Measurements from ENCODE around the gene STAT6.
"Not testable (repeated sequence)": the region's sequence is repeated elsewhere in the genome, so short reads cannot be mapped to it uniquely, and the experiment has no call there.

Gene STAT6

DNA sequence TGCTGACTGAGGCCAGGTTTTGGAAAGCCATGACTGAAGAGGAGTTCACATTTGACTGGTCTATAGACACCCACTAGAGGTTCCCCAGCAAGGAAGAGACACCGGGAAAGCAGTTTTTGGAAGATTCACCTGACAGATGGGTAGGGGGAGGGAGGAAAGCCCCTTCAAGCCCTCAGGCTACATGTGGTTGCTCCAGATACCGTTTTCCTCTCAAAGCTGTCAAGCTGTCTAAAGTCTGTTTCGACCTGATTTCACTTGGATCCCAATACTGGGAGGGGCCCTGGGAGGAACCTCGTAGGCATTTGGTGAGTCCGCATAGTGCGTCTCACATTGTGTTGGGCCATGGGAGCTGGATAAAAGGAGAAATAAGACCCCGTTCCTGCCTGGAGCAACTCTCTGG is 15.4 kb upstream of the STAT6 start:
- no peak for DNase-seq

DNA sequence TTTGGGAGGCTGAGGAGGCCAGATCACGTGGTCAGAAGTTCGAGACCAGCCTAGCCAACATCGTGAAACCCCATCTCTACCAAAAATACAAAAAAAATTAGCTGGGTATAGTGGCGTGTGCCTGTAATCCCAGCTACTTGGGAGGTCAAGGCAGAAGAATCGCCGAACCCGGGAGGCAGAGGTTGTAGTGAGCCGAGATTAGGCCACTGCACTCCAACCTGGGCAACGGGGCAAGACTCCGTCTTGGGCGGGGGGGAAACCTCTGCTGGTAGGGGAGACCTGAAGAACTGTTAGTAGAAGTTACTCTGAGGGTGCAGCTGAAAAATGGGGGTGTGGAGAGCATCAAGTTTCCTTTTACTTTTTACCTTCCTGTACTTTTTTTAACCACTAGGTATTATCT is 14.9 kb upstream of the STAT6 start:
- no peak for DNase-seq

DNA sequence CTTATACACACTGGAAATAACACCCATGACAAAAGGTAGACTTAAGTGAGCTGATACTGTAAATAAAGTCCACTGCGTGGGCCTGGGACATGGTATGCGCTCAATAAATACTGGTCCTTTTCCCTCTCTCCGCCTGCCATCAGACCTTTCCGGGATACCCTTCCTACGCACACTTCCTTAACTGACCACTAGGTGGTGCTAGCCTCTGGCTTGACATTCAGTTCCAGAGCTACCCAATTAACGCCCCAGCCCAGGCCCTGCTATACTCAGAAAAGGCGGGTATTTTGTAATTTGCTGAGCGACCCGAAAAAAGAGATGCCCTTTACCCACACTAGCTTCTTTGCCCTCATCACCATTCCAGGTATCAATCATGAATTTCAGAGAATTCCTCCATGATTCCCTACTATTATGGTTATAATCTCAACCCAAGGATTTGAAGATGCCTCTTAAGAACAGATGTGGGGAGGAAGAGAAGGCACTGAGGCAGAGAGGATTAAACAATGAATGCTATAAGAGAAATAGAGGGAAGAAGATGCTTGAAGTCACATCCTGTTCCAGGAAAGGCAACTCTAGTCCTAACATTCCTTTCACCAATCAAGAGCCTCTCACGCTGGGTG is 13.2 kb upstream of the STAT6 start:
- DNase-seq, result peak; percentile 79 to 85

DNA sequence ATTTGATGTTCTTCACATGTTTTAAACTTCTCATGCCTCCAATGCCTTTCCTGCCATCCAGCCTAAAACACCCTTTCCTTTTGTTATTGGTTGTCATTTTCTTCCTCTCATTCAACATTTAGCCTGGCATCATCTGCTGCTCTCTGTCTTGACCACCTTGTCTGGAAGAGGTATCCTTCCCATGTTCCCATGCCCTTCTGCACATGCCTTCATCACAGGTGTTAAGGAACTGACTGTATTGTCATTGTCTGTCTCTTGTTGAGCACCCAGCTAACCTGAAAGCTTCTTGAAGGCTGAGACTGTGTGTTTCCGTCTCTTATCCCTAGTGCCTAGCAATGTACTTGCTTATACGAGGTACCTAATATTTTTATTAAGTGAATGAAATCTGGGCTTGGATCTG is 12.7 kb upstream of the STAT6 start:
- no peak for DNase-seq

GRCh38 chr12:57120718-57121117 is 9.6 kb upstream of the STAT6 start:
- not testable (repeated sequence) for DNase-seq

DNA sequence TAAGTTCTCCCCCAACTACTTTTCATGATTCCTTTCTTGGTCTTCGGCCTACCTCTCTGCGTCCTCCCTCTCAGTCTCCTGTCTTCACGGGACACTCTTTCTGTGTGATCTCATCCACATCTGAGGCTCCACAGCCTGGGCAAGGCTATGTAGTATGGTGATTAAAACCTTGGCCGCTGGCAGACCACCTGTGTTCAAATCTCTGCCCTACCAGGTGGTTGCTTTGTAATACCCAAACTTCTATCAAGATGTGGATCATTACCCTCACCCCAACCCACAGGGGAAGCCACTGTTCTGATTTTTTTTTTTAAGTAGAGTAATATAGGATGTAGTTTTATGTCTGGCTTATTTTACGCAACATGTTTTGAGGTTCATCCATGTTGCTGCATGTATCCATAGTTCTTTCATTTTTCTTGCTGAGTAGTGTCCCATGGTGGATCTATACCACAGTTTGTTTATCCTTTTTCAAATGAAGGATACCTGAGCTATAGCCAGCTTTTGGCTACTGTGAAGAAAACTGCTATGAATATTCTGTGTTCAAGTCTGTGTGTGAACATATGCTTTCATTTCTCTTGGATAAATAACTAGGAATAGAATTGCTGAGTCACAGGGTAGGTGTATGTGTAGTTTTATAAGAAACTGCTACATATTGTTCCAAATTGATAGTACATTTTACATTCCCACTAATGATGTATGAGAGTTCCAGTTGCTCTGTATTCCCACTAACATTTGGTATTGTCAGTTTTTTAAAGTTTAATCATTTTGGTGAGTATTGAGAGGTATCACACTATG is 8.3 kb upstream of the STAT6 start:
- DNase-seq, result no peak

DNA sequence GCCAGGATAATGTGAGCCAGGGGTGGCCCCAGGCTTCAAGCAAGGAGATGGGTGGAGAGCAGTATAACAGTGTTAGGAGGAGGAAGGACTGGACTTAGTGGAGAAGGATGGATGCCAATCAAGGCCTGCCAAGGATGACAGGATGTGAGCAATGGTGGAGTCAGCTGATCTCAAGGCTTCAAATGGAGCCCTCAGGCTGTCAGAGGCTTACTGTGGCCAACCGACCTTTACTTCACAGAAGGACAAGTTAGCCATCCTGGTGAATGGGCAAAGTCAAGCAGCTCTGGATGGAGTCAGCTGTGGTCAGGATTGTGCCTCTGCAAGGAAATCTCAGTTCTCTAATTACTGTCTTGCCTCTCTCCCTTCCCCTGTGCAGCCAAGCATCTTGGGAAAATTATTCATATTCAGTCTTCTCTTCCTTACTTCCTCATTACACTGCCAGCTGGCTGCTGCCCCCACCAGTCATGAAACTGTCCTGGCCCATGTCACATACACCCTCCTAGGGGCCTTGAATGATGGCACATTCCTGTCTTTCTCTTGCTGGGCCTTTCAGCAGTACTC is 7.6 kb upstream of the STAT6 start:
- DNase-seq, result peak in 1 of 2 donors; percentile 31

DNA sequence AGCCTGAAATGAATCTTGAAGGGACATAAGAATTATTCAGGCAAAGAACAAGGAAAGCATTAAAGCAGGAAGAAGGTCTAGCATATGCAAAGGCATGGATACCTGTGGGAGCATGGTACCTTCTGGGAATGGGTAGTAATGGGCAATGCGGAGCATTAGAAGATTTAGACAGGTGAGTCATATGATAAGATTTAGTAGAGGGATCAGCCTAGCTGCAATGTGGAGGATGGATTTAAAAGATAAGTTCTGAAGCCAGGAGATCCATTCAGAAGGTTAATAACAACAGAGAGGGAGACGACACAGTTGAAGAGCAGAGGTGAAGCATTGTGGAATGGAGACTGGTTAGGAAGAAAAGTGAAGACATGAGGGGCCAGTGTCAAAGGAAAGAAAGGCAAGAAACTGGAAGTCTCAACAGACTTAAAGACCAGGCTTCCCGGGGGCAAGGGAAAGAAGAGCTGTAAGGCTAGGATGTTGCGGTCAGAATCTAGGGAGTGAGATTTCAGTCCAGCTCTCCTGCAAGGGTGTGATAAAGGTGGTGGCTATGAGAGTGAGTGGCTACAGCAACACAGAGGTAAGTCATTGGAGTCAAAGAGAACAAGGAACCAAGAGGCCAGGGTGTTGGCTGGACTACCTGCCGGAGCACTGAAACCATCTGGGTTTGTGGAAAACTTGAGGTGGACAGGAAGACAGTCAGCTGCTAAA is 5.6 kb upstream of the STAT6 start:
- no peak for DNase-seq

DNA sequence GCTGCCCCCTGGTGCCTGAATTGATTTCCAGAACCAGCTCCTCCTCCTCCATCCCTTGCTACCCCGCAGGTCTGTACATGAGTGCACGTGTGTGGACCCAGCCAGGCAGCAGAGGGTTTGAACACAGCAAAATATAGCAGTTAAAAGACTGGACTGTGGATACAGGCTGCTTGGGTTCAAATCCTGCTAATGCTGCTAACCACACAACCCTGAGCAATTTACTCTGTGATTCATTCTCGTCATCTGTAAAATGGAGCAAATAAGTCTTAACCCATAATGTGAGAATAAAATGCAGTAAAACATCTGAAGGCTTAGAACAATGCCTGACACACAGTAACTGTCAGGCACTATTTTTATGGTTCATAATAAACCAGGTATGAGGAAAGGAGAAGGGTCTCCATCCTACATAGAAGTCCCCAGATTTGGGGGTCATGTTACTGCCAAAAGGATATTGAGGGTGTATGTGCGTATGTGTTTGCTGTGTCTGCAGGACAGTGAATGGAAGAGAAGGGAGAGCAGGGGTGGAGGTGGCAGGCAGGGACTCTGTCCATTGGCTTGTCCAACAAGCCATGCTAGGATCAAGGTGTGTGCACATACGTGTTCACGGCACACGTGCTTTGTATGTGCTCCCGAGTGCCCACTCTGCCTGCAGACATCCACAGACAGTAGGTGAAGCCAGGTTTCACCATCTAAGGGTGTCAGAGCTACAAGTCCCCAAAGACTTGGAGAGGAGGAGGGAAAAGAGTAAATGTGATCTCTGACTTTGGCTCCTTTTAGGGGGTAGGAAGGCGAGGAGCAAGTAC is 1.5 kb upstream of the STAT6 start:
- no peak for DNase-seq

DNA sequence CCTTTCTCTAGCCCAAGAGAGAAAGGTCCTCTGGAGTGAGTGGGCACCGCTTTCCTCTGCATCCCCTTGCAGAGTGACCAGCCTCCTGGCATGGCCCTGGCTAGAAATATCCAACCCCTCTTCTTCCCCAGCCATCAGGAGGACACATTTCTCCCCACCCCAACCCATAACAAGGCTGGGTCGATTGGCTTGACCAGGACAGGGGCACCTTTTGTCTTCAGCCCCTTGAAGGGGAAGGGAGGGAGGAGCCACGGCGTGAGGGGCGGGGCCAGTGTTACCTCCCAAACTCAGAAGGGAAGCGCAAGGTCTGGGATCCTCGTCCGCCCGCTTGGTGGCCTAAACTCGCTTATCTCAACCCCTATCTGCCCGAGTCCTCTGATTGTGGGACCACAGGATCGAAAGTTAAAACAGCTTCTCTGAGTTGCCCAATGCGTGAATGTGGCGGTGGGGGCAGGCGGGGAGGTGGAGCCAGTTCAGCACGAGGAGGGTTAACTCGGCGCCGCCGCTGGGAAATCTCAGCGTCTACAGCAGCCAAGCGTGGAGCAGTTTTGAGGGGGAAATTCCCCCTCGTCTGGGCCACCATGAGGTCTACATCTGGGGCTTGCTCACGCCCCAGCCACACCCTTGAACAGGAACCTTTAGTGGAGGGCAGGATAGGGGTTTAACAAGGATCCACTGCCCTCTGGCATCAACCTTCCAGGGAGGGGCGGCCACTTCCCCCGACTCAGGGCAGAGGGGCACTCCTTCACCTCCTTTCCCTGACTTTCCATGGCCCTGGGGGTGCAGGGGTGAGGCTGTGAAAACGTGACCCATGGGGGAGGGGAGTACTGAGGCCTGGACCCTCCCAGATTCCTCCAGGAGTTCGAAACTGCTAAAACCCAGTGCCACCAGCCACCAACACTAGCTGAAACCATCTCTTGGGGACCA is 795 bp downstream of the STAT6 start:
- peak; percentile 84 for DNase-seq

GRCh38 chr12:57109207-57110103 is 1.7 kb downstream of the STAT6 start:
- DNase-seq, result no peak

- no peak for DNase-seq
Observed at GRCh38 chr12:57107456-57108155, 3.6 kb downstream of the STAT6 start.

DNA sequence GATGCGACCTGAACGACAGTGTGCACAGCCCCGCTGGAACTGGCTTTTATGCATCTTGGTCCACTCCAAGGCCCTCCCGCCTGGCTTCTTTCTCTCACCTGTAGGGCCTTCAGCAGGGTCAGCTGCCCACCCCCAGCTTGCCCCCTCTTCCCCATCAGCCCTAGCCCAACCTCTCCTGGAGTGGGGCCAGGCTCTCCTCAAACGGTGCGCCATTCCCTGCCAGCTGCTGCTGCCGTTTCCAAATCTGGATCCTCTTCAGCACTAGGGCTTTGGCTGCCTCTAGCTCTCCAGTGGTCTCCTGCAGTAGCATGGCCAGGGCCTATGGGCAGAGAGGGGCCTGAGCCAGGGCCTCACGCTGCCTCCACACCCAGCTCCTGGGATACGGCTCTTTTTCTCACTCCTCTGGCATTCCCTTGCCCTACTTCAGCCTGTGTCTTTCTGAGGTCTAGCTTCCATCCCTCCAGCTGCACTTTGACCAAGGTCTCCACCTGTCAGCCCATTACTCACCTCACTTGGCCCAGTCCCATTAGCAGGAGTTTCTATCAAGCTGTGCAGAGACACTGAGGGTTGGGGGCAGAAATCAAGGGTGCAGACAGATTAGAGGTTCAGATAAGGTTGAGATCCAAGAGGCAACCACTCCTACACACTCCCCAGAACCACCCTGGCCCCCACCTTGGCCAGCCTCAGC is 5.0 kb downstream of the STAT6 start:
- no peak for DNase-seq

DNA sequence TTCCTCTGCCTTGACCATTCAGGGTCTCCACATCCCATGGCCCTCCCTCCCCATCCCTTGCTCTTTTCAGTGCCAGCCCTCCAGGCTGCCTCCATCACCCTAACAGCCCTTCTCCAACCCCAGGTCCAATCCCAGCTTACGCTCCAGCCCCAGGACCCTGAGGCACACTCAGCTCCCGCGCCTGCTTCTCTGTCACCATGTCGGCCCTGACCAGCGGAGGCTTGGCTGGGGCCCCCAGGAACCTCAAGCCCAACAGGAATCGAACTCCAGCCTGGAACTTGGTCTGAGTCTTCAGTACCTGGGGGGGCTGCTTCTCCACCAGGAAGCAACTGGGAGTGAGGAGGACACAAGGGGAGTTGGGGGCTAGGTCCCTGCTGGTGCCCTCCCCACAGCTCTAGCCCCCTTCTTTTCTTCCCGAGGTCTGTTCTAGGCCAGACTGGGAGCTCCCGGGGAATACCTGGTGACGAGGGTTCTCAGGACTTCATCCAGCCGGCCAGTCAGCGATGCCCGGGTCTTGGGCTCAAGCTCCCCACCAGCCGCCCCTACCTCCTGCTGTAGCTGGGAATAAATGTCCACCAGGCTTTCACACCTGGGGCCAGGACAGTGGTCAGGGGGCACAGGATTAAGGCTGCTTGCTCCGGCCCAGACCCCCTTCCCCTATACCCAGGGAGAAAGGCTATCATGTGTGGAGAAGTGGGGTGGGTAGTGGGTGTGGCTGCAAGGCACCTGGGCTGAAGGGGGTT is 6.0 kb downstream of the STAT6 start:
- DNase-seq, result no peak

DNA sequence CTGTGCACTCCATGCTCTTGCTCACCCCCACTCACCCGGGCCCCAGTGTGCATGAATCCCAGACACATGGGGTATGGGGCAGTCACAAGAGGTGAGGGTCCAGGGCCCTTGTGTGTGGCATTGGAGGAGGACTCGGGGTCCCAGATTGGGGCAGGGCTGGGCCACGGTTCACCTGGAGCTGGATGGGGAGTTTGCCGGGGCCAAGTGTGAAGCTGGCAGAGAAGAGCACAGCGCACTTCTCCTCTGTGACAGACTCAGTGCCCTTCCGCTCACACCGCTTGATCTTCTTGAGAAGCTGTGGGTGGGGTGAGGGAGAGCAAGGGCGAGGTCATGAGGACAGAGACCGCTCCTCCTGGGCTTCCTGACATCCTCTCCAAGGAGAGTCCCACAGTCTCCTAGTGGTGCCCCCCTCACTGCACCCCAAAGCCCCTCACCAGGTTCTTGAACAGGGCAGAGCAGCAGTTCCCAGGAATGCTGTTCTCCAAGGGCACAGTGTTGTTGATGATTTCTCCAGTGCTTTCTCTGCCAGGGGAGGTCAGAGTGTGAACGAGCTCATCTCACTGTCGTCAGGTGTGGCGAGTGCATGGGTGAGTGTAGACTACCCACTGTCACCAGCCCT is 6.8 kb downstream of the STAT6 start:
- DNase-seq, result no peak

GRCh38 chr12:57103856-57104255 is 7.3 kb downstream of the STAT6 start:
- no peak for DNase-seq

DNA sequence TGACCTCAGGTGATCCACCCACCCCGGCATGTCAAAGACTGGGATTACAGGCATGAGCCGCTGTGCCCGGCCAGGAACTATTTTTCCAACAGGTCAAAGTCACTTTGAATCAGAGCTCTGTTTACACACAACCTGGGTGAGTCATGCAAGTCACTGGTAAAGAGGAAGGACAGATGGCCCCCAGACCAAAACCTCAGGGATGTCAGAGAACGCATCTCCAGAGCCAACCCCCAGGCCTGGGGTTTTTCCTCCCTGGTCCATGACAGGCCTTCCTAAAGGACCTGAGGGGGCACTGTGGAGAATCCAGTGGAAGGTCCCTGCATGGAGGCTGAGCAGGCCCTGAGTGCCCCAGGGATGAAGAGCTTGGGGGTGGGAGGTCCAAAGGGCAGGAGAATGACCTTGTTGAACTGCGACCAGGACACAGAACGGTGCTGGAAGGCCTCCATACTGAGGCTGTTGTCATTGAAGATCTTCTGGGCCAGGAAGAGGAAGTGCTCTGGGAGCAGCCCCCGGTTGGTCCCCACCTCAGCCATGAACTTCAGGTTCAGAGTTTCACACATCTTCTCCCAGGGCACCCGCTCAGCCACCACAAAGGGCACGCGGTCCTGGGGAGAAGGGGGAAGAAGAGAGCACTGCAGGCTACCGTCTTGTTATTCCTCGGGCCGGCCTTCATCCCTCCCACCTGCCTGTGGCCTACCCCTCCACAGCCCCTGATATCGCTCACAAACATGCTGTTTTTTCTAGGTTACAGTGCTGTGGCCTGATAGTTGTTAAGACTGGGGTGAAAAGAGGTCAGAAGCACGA is 9.1 kb downstream of the STAT6 start:
- no peak for DNase-seq
